HK-2 (cell line): ENCODE results near the gene PSMB8.
"Not testable (repeated sequence)": the region's sequence is repeated elsewhere in the genome, so short reads cannot be mapped to it uniquely, and the experiment has no call there.

Experiments
- DNase-seq: peaks from one replicate; pipeline ENCODE4 v3.0.0-alpha.2; 2018; ENCODE audit not compliant: unreplicated experiment

The PSMB8 gene

DNA sequence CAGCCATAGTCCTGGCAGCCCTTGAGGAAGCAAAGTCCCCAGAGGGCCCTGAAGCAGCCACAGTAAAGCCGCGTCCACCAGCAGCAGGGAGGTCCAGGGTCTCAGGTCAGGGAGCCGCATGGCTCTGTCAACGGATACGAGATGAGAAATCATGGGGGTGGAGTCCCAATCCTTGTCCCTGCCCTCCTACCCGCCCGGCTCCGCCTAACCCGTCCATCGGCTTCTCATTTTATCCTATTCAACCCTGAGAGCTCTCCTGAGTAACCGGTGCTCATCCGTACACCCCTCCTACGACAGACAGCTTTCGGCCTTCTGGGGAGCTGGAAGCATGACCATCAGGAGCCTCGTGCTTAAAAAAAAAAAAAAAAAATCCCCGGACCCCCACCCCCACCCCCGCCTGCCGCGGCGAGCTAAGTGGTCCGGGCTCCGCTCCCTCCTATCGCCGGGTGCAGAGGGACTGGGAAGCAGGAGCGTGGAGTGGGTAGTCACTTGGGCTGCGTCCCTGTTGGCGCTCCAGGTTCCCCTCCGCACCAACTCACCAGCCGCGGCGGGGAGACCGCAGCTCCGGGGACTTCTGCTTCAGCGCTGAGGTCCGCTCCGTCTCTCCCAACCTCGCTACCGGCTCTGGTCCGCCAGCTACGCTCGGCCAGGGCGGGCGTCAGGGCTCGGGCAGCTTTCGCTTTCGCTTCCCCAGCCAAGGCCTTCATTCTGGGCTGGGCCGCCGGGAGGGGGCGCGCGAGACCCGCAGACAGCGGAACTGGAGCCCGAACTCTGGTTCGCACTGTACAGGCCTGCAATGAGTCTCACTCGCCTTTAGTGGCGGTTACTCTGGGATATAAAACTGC, 5.5 kb downstream of the PSMB8 start, which contains the start of gene TAP2:
TAP2 (minus strand) TSS at position 626 of the 845 bp plus-strand sequence; CDS start at position 120, 506 bp downstream.
- DNase-seq, result peak; percentile 98

DNA sequence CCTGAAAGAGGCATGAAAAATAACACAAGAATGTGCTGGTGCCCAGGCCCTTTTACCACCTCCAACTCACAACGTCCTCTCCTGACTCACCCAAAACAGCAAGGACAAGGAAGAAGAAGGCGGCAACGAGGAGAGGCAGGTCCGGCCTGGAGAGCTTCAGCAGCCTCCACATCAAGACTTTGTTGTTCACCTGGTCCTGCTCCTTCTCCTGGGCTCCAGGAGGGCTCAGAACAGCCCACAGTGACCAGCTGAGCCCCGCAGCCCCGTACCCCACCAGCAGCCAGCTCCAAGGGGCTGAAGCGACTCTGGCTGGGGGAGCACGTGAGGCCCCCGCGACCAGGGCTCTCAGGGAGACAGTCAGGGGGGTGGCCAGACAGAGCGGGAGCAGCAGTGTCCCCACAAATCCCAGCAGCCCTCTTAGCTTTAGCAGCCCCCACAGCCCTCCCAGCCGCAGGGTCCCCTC, 6.2 kb downstream of the PSMB8 start:
- DNase-seq, result peak; percentile 48

DNA sequence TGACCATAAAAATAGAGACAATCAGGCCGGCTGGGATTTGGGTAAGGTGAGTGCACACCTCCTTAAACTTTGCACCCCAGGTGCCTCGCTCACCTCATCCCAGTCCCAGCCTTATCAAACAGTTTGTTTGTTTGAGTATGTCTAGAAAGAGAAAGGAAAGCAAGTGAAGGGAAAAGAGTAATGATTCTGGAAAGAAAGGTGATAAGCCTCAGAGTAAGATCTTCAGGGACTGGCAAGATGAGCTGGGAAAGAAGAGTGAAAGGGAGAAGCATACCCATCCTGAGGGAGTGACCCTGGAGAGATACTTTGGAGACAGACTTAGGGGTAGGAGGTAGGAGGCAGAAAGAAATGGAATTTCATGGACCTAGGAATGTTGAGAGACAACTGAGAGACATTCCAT, 7.0 kb downstream of the PSMB8 start:
- DNase-seq, result no peak

DNA sequence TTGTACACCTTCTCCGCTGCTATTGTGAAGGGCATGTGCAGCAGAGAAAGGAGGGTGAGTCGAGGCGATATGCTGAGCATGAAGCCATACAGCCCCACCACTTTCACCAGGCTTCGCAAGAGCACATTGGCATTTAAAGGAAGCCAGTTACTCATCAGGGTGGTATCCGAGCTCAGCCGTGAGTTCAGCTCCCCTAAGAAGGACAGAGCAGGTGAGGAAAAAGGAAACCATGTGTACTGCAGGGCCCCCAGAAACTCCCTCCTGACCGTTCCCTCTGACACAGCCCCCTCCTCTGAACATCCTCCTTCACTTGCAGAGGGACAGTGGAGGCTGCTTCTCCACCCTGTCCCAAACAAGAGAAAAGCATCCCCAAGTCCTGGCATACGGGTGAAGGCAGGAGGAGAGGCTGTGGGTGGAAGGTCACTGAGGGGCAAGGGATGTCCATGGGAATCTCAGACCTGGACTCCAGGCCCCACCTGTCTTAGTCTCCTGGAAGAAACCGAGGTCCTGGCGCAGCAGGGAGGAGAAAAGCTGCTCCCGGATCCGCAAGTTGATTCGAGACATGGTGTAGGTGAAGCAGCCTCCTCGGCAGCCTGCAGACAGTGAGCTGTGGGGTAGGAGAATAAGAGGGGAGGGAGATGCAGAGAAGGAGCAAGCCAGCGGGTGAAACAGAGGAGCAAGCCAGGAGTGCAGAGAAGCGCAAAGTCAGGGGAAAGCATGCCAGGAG, 8.5 kb downstream of the PSMB8 start:
- no peak for DNase-seq

DNA sequence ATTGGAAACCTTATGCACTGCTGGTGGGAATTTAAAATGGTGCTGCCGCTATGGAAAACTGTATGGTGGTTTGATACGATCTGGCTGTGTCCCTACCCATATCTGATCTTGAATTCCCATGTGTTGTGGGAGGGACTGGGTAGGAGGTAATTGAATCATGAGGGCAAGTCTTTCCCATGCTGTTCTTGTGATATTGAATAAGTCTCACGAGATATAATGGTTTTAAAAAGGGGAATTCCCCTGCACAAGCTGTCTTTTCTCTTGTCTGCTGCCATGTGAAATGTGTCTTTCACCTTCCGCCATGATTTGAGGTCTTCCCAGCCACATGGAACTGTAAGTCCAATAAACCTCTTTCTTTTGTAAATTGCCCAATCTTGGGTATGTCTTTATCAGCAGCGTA, 10.2 kb downstream of the PSMB8 start:
- no peak for DNase-seq

DNA sequence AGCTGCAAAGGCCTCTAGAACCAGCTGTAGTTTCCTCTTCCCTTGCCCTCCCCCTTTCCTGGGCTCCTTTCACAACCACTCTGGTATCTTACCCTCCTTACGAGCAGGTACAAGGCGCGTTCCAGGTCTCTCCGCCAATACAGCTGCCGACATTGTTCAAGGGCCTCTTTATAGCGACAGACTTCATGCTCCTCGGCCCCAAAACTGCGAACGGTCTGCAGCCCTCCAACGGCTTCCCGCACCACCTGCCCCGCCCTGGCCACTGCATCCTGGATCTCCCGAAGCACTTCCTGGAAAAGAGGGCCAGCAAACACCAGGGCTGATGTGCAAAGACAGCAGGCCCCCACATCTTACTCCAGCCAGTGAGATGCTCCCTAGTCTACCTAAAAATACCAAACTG, 11.3 kb downstream of the PSMB8 start:
- DNase-seq, result no peak

DNA sequence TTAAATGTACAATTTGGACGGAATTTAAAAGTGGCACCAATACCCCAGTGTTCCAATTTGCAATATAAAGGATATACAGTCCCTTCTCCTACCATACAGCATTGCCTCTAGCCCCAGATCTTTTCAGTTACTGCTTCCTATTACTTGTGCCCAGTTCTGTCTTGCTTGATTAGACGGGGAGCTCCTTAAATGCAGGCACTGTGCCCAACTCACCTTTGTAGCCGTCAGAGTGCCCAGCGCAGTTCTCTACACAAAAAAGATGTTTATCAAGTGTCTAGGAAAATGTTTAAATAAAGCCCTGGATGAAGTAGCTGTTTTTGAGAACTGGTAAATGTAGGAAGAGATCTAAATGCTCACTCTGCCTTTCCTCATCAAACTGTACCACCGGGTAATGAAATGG, 12.9 kb downstream of the PSMB8 start:
- DNase-seq, result no peak

DNA sequence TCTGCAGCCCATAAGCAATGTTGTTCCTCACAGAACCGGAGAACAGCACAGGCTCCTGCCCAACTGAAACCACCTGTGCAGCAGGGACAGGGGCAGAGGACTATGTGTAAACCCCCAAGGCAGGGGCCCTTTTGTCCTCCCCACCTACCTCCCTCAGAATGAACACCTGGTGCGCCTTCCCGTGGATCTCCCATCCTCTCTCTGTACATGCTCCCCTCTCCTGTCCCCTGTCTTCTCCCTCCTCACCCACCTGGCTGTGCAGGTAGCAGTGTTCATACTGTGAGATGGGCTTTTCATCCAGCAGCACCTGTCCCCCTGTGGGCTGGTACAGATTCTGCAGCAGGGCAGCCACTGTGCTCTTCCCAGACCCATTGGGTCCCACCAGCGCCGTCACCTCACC, 13.8 kb downstream of the PSMB8 start:
- DNase-seq, result no peak

DNA sequence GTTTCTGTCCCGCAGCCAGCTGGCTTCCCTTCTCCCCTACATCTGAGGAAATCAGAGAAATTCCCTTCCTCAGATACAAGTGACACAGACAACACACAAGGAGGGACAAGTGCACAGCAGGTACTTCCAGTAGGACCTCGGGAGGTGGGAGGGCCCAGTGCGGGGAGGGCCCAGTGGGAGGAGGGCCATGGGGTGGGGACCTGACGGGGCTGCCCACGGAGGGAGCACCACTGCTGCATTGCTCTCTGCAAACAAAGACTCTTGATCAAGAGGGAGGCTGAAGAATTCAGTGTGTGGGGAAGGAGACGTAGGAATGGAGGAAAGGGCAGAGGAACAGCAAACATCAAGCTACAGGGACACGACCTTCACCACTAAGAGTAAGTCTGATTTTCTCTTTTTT, 14.4 kb downstream of the PSMB8 start:
- no peak for DNase-seq

DNA sequence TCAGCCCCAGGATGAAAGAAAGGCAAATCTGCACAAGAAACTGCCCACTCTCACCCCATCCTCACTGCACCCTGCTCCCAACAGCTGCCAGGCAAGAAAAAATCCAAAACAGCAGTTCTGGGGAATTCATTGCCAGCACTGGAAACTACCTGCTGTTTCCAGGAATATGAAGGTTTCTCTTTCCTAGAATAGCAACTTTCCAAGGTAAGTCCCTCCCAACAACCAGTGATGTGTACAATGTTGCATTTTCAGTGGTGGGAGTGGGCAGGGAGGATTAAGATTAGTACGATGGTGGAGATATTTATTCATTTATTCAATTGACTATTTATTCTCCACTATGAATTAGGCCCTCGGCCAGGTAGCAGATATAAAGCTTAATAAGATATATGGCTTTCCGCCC, 16.8 kb downstream of the PSMB8 start:
- DNase-seq, result no peak

DNA sequence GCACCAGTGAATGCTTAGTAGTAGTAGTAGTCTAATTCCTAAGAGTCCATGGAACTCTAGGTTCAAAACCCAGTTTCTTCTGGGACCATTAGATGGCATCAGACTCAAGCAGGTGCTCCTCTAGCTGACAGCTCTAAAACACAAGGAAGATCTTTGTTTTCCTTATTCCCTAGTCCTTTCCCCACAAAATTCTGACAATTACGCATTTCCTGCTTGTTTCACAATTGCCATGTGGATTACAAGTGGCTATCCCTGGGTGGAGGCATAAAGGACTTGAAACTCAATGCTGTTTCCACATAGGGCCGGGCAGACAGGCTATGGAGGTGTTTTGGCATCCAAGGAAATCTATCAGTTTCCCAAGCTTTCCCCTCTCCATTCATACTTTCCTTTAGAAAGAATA, 17.9 kb downstream of the PSMB8 start:
- no peak for DNase-seq

DNA sequence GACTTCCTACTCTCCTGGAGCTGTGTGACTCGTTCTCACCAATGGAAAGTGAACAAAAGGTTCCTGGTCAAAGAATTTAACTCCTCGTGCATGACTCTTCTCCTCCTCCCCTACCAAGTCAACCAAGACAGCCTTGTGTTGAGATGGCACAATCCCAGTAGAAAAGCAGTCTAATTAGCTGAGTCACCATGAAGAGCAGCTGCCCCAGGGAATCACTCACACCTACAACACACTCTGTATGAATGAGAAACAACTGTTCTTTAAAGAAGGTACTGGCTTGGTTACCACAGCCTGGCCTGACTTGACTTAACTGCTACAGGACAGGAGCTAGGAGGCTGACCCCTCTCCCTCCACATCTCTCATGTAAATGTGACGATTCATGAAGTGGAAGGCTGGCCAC, 24.1 kb downstream of the PSMB8 start:
- DNase-seq, result peak; percentile 44

DNA sequence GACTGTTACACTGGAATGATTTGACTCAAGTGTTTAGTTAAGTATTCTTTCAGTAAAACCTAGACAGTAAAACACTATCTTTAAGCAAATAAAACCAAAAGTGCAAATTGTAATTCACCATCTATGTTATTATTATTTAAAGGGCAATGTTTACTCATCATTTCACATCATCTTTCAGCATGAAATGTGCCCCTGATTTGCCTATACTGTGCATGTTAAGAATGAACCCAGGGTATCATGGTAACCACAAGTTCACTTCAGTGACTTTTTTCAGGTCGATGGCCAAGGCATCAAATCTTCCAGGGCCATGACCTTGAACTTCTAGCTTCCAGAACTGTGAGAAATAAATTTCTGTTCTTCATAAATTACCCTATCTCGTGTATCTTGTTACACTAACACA, 25.0 kb downstream of the PSMB8 start:
- no peak for DNase-seq

DNA sequence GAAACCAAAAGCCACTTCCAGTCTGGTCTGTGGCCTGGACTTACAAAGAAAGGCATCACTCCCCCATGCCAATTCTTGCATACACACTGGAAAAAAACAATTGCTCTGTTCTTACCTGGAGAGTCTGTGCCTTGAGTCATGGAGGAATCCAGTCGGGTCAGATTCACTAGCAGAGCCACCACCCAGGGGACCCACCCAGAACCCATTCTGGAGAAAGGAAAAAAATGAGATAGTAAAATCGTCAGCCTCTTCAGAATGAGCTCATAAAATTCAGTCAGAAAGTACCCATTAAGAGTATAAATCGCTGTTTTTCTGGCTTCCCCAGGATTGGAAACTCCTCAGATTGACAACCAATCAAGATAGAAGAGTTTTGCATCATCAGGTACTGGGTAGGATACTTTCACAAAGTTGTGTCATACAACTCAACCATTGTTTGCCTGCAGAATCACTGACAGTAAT, 27.1 kb downstream of the PSMB8 start, which contains the start of gene HLA-DOB:
HLA-DOB (minus strand) TSS at position 257 of the 459 bp plus-strand sequence; CDS start at position 206, 51 bp downstream.
- no peak for DNase-seq

DNA sequence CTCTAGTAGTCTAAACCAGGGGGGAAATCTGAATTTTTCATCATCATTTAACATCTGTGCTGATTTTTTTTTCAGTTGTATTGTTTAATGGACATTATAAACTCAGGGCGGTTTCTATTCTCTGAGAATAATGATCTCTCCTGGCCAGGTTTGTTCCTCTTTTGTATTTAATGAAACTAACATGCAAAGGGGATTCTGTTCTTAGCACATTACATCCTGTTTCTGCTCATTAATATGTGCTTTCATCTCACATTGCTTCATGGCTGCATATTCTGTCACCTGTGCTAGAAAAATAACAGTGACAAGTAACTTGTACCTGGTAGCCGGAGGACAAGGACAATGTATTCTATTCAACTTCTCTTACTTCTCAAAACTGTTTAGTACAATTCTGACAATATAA, 27.9 kb downstream of the PSMB8 start:
- DNase-seq, result no peak

DNA sequence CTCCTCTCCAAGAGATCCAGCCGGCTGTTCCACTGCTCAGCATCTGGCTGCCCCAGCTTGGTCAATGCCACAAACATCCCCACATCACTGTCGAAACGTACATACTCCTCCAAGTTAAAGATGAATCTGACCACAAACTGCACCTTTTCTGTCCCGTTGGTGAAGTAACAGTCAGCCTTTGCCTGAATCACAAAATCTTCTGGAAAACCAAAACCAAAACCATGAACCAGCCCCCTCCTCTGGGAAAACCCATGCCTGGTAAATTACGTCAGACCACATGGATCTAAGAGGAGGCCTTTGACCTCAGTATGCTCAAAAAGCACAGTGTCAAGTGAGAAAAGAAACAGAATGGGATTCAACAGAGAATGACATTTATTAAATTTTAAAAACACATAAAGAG, 28.7 kb downstream of the PSMB8 start:
- DNase-seq, result no peak

DNA sequence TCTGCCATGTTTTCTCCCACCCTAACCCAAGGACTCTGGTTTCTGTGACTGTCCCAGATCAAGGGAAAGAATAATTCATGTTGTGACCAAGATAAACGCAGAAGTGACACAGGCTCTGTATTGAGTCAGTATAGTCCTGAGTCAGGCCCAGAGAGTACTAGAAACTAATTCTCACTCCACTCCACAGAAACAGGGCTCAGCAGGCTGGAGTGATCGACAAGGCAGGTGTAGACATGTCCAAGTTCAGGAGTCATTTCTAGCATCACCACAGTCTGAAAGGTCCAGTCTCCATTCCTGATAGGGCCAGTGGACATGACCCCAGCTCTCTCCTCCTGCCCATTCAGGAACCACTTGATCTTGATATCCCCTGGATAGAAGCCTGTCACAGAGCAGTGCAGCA, 29.7 kb downstream of the PSMB8 start:
- no peak for DNase-seq

DNA sequence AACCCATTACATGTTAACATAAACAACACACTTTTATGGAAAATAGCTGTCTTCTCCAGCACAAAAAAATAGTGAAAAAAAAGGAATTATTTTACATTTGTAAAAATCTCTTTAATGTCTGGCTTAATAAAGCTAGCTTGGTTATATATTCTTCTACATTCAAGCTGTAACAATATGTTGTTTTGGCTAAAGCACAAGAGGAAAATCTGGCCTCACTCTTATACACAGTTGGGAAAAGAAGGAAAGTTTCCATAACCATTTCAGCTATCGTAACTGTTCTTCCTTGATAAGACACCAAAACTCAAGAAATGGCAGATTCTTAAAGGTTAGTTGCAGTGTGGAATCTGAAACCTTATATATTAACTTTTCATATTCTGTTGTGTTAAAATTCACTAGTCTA, 34.7 kb downstream of the PSMB8 start:
- DNase-seq, result no peak

DNA sequence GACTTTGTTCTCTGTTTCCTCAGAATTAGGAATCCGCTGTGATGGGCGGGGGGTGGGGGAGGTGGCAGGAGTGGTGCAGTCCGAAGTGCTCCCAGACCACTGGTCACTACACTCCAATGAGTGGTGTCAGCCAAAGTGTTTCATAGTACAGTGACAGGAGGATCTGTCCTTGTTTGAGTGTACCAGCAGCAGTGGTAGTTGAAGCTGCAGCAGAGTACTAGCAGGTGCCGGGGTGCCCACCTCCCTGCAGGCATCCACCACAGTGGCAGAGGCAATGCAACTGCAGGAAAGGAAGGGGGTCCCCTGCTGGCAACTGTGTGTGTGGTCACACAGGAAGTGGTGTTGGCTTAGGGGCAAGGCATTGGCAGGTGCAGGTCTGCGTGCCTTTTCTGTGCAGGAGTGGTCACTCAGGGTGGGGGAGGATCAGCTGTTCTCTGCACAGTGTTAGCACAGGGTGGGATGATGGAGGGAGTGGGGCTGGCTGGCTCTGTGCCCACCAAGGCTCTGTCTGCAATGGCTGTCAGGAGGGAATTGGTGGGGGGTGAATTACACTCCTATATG, 36.7 kb downstream of the PSMB8 start:
- no peak for DNase-seq

DNA sequence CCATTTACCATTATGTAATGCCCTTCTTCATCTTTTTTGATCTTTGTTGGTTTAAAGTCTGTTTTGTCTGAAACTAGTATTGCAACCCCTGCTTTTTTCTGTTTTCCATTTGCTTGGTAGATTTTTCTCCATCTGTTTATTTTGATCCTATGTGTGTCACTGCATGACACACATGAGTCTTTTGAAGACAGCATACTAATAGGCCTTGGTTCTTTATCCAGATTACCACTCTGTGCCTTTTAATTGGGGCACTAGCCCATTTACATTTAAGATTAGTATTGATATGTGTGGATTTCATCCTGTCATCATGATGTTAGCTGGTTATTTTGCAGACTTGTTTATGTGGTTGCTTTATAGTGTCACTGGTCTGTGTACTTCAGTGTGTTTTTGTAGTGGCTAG, 38.4 kb downstream of the PSMB8 start:
- DNase-seq, result not testable (repeated sequence)

DNA sequence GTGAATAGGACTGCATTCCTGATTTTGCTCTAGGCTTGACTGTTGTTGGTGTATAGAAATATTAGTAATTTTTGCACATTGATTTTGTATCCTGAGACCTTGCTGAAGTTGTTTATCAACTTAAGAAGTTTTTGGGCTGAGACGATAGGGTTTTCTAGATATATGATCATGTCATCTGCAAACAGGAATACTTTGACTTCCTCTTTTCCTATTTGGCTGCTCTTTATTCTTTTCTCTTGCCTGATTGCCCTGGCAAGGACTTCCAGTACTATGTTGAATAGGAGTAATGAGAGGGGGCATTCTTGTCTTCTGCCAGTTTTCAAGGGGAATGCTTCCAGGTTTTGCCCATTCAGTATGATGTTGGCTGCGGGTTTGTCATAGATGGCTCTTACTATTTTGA, 40.4 kb downstream of the PSMB8 start:
- no peak for DNase-seq

DNA sequence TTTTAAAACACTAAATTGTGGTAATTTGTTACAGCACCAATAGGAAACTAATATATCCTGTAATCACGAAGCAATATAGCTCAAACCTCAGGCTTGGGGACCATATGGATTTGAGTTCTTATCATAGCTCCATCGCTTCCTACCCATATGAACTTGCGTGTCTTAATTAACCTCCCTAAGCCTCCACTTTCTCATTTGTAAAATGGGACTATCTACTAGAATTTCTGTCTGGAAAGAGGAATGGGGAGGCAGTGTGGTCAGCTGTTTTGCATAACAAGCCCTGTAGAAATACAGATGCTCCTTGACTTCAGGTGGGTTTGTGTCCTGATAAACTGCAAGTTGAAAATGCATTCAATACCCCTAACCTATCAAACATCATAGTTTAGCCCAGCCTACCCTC, 44.1 kb downstream of the PSMB8 start:
- no peak for DNase-seq

DNA sequence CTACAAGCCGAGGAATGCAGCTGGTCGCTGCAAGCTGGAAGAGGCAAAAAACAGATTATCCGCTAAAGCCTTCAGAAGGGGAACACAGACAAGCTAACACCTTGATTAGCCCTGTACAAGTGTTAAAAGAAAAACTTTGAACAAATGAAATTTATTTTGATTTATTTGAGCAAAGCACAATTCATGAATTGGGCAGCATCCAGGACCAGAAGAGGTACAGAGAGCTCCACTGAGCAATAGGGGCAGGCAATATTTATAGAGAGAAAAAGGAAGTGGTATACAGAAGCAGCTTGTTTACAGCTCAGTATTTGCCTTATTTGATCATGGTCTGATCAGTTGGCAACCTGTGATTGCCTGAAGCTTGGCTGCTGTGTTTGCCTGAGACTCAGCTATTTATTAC, 44.7 kb downstream of the PSMB8 start:
- DNase-seq, result no peak
